Memory B cell (primary cell): ENCODE results near the gene PLK2.

Experiments
- ATAC-seq: fragments of 150-1000 bp; cut with Tn5 transposase; 2 replicates; pipeline ENCODE4 v1.10.0; 2021; ENCODE audit warnings: low read depth, mild to moderate bottlenecking, moderate library complexity
- DNase-seq, 2 donors: peaks; one replicate each; pipeline ENCODE4 v3.0.0; 2022; ENCODE audit warnings: low spot score in 2 of 2
- H3K27ac Mint-ChIP-seq: one replicate; pipeline ENCODE4 v1.8.0; 2022; ENCODE audit warnings: mild to moderate bottlenecking, moderate library complexity, mixed read lengths
- H3K27me3 Mint-ChIP-seq: one replicate; pipeline ENCODE4 v1.8.0; 2022; ENCODE audit warnings: mixed read lengths
- H3K36me3 Mint-ChIP-seq: one replicate; pipeline ENCODE4 v1.8.0; 2022; ENCODE audit warnings: mild to moderate bottlenecking, mixed read lengths
- H3K4me1 Mint-ChIP-seq: one replicate; pipeline ENCODE4 v1.8.0; 2022; ENCODE audit warnings: mixed read lengths
- H3K4me3 Mint-ChIP-seq: one replicate; pipeline ENCODE4 v1.8.0; 2022; ENCODE audit warnings: mild to moderate bottlenecking, moderate library complexity, mixed read lengths
- H3K9me3 Mint-ChIP-seq: one replicate; pipeline ENCODE4 v1.8.0; 2022; ENCODE audit warnings: mixed read lengths

PLK2 gene

GRCh38 chr5:58460732-58461286 lies 923 bp upstream of the PLK2 start:
- no peaks in the 10 kb centered on the region for H3K9me3 Mint-ChIP-seq

GRCh38 chr5:58459146-58460001 lies 512 bp downstream of the PLK2 start:
- peak overlapping the region; percentile 79 for H3K27ac Mint-ChIP-seq
- peak in 1 of 2 donors; percentile 15 for DNase-seq
- H3K4me3 Mint-ChIP-seq: peak overlapping the region; percentile 88
- no peak for ATAC-seq
- H3K4me1 Mint-ChIP-seq: peaks cover 3% of the 10 kb centered on the region
- no peaks in the 10 kb centered on the region for H3K9me3 Mint-ChIP-seq
- no peaks in the 10 kb centered on the region for H3K27me3 Mint-ChIP-seq
- peaks cover 5% of the 10 kb centered on the region for H3K36me3 Mint-ChIP-seq

More at GRCh38 chr5:58460732-58461286, 923 bp upstream of the PLK2 start:
- peak; percentile 62 for ATAC-seq
- DNase-seq: peak; percentile 93 to 98
- no peaks in the 10 kb centered on the region for H3K36me3 Mint-ChIP-seq
- peak overlapping the region; percentile 88 for H3K4me3 Mint-ChIP-seq
- peaks cover 3% of the 10 kb centered on the region for H3K4me1 Mint-ChIP-seq
- peak overlapping the region; percentile 79 for H3K27ac Mint-ChIP-seq
- H3K27me3 Mint-ChIP-seq: no peaks in the 10 kb centered on the region

GRCh38 chr5:58458743-58459145 lies 1.1 kb downstream of the PLK2 start:
- Mint-ChIP-seq H3K4me1 (peaks cover 3% of the 10 kb centered on the region), H3K27ac (peak overlapping the region; percentile 74), H3K27me3 (no peaks in the 10 kb centered on the region), H3K4me3 (peak overlapping the region; percentile 88), H3K9me3 (no peaks in the 10 kb centered on the region), H3K36me3 (peaks cover 8% of the 10 kb centered on the region)
- ATAC-seq (no peak), DNase-seq (no peak)

- peak overlapping the region; percentile 88 for H3K4me3 Mint-ChIP-seq
- H3K9me3 Mint-ChIP-seq: no peaks in the 10 kb centered on the region
- no peaks in the 10 kb centered on the region for H3K27me3 Mint-ChIP-seq
- DNase-seq (no peak), ATAC-seq (no peak)
- peaks cover 8% of the 10 kb centered on the region for H3K36me3 Mint-ChIP-seq
- H3K27ac Mint-ChIP-seq: no peak overlapping the region
- peaks cover 3% of the 10 kb centered on the region for H3K4me1 Mint-ChIP-seq
Observed at GRCh38 chr5:58458141-58458742, 1.6 kb downstream of the PLK2 start.

GRCh38 chr5:58457050-58457449 lies 2.8 kb downstream of the PLK2 start:
- Mint-ChIP-seq H3K27me3 (no peaks in the 10 kb centered on the region), H3K27ac (no peak overlapping the region), H3K36me3 (peaks cover 8% of the 10 kb centered on the region), H3K4me1 (peaks cover 3% of the 10 kb centered on the region), H3K4me3 (no peak overlapping the region), H3K9me3 (no peaks in the 10 kb centered on the region)
- no peak for ATAC-seq
- no peak for DNase-seq

DNA sequence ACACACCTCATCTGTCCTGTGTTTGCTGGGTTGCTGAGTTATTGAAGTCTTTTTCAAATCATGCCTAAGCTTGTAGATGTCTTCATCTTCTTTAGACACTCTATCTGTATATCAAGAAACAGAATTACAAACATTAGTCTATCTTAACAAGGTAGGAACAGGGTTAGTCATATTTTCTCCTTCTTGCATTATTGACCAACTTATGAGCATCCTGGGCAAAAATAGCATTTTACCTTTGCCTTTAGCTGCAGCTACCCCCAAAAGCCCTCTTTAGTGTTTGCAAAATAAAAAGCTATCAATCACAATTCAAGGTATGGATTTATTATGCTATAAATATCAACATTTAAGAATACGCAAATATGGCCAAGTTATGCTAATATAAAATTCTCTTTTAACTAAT lies 3.4 kb downstream of the PLK2 start:
- H3K4me3 Mint-ChIP-seq: no peak overlapping the region
- no peaks in the 10 kb centered on the region for H3K9me3 Mint-ChIP-seq
- peaks cover 3% of the 10 kb centered on the region for H3K4me1 Mint-ChIP-seq
- ATAC-seq (no peak), DNase-seq (no peak)
- H3K27me3 Mint-ChIP-seq: no peaks in the 10 kb centered on the region
- peaks cover 8% of the 10 kb centered on the region for H3K36me3 Mint-ChIP-seq
- H3K27ac Mint-ChIP-seq: no peak overlapping the region

DNA sequence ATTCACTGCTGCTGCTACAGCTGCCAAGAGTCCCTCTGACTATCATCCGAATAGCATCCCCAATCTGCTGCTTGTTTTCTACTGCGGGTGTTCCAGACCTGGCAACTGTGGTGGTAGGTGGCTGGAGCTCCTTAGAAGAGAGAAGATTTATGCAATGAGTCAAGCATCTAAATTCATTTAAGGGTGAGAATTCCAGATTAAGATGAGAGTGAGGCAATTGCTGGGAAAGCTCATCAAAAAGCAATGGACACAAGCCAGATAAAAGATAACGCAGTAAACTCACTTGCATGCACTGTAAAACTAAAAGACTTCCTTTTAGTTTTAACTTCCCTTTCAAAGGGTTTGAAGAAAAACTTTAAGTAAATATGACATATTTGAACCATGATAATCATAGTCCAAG lies 3.9 kb downstream of the PLK2 start:
- no peak overlapping the region for H3K4me3 Mint-ChIP-seq
- peaks cover 9% of the 10 kb centered on the region for H3K36me3 Mint-ChIP-seq
- H3K4me1 Mint-ChIP-seq: peaks cover 3% of the 10 kb centered on the region
- no peak for DNase-seq
- H3K9me3 Mint-ChIP-seq: no peaks in the 10 kb centered on the region
- no peak overlapping the region for H3K27ac Mint-ChIP-seq
- no peak for ATAC-seq
- H3K27me3 Mint-ChIP-seq: no peaks in the 10 kb centered on the region

GRCh38 chr5:58455480-58455879 lies 4.4 kb downstream of the PLK2 start:
- Mint-ChIP-seq H3K27me3 (no peaks in the 10 kb centered on the region), H3K36me3 (peaks cover 10% of the 10 kb centered on the region), H3K4me3 (no peak overlapping the region), H3K4me1 (no peaks in the 10 kb centered on the region), H3K27ac (no peak overlapping the region), H3K9me3 (no peaks in the 10 kb centered on the region)
- DNase-seq: no peak
- ATAC-seq: no peak

DNA sequence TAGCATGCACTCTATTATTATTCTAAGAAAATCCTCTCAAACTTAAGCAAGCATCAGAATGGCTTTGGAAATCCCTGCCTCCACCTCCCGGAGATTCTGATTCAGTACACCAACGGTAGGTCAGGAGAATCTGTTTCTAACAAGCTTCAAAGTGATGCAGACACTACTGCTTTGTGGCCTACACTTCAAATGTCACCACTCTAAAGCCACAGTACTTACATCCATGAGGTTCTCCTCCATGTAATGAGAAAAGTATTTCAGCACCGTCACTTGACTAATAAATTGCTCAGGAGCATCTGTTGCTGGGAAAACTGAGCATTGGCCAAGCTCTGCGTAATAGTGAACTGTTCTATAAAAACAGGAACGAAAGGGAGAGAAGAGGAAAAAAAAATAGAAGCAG lies 4.8 kb downstream of the PLK2 start:
- Mint-ChIP-seq H3K27me3 (no peaks in the 10 kb centered on the region), H3K27ac (no peak overlapping the region), H3K4me1 (no peaks in the 10 kb centered on the region), H3K4me3 (no peak overlapping the region), H3K9me3 (no peaks in the 10 kb centered on the region), H3K36me3 (peaks cover 10% of the 10 kb centered on the region)
- ATAC-seq (no peak), DNase-seq (no peak)

- H3K4me3 Mint-ChIP-seq: no peak overlapping the region
- no peaks in the 10 kb centered on the region for H3K9me3 Mint-ChIP-seq
- ATAC-seq (no peak), DNase-seq (no peak)
- peaks cover 10% of the 10 kb centered on the region for H3K36me3 Mint-ChIP-seq
- no peak overlapping the region for H3K27ac Mint-ChIP-seq
- H3K4me1 Mint-ChIP-seq: no peaks in the 10 kb centered on the region
- no peaks in the 10 kb centered on the region for H3K27me3 Mint-ChIP-seq
Observed at GRCh38 chr5:58454025-58454424, 5.9 kb downstream of the PLK2 start.

GRCh38 chr5:58453306-58453705 lies 6.6 kb downstream of the PLK2 start:
- Mint-ChIP-seq H3K4me3 (no peak overlapping the region), H3K4me1 (no peaks in the 10 kb centered on the region), H3K9me3 (no peaks in the 10 kb centered on the region), H3K27ac (no peak overlapping the region), H3K36me3 (peaks cover 10% of the 10 kb centered on the region), H3K27me3 (no peaks in the 10 kb centered on the region)
- ATAC-seq (no peak), DNase-seq (no peak)

GRCh38 chr5:58452566-58453258 lies 7.2 kb downstream of the PLK2 start:
- Mint-ChIP-seq H3K9me3 (no peaks in the 10 kb centered on the region), H3K36me3 (peaks cover 10% of the 10 kb centered on the region), H3K27ac (no peak overlapping the region), H3K4me1 (no peaks in the 10 kb centered on the region), H3K4me3 (no peak overlapping the region), H3K27me3 (no peaks in the 10 kb centered on the region)
- DNase-seq (no peak), ATAC-seq (no peak)

DNA sequence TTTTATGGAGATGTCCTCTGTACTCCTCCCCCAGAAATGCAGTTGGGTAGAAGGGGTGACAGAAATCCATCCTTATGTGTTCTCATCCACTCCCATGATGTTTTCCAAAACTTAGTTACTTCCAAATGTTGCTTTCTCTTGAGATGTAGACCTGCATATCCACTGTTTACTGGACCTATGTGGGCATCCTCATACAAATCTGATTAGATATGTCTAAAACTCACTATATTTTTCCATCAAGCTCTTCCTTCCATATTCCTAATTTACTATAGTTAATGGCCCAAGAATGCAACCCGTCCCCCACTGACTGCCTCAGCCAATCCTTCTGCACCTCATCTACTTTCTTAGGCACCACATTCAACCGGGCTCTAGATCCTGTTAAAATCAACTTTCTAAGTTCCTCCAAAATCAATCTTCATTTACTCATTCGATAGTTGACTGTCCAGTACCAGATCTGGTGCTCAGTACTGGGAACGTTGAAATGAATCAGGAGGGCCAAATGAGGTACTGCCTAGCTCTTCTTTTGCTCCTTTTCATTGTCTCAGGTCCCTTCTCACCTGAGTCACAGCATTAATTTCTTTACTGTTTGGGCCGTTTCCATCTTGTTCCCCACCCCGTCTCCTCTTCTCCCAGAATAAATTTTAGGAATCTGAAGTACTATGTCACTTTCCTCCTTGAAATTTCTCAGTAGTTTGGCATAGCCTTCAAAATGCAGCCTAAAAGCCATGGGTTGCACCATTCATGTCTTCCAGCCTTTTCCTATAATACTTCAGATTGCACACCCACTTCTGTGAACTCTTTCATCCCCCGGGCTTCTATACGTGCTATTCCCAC lies 7.9 kb downstream of the PLK2 start:
- Mint-ChIP-seq H3K27ac (no peak overlapping the region), H3K27me3 (no peaks in the 10 kb centered on the region), H3K36me3 (peaks cover 10% of the 10 kb centered on the region), H3K9me3 (no peaks in the 10 kb centered on the region), H3K4me3 (no peak overlapping the region), H3K4me1 (no peaks in the 10 kb centered on the region)
- ATAC-seq (no peak), DNase-seq (no peak)
